Neural cell (in vitro differentiated cells): ENCODE measurements around the gene MAN1B1. TPM values are rescaled to one million over a fixed set of nuclear protein-coding genes. Genes with fewer than 3 reads are reported as not detected.
"Not testable (repeated sequence)": the region's sequence is repeated elsewhere in the genome, so short reads cannot be mapped to it uniquely, and the experiment has no call there.

Experiments
- H2AFZ ChIP-seq: fragments of 200-600, 300-800 bp; sonication (generic), shearing (Covaris generic); 2 replicates; pipeline ENCODE4 v1.6.0; 2014; ENCODE audit warnings: low read depth, mild to moderate bottlenecking, antibody characterized with exemption, low read length, moderate library complexity
- H3F3A ChIP-seq: fragments of 200-600 bp; shearing (Covaris generic); 2 replicates; pipeline ENCODE4 v1.6.1; 2016; ENCODE audit warnings: mild to moderate bottlenecking, moderate library complexity, mixed read lengths, antibody characterized with exemption, low read length; ENCODE audit not compliant: insufficient read depth, poor library complexity, severe bottlenecking
- H3K27ac ChIP-seq: fragments of 200-600, 300-800 bp; sonication (generic), shearing (Covaris generic); 2 replicates; pipeline ENCODE4 v1.5.1; 2014; ENCODE audit warnings: mild to moderate bottlenecking, low read length, moderate library complexity
- H3K27me3 ChIP-seq: fragments of 300-800, 200-600 bp; sonication (generic), shearing (Covaris generic); 2 replicates; pipeline ENCODE4 v1.6.0; 2014; ENCODE audit warnings: mild to moderate bottlenecking, low read depth, low read length, moderate library complexity; ENCODE audit not compliant: insufficient read depth
- H3K36me3 ChIP-seq: fragments of 300-800, 200-600 bp; sonication (generic), shearing (Covaris generic); 2 replicates; pipeline ENCODE4 v1.5.1; 2014; ENCODE audit warnings: mild to moderate bottlenecking, antibody characterized with exemption, low read length, moderate library complexity; ENCODE audit not compliant: insufficient read depth
- H3K4me2 ChIP-seq: fragments of 300-800, 200-600 bp; sonication (generic), shearing (Covaris generic); 2 replicates; pipeline ENCODE4 v1.6.0; 2014; ENCODE audit warnings: mild to moderate bottlenecking, low read length
- H3K4me3 ChIP-seq: fragments of 300-800, 200-600 bp; sonication (generic), shearing (Covaris generic); 2 replicates; pipeline ENCODE4 v1.5.1; 2014; ENCODE audit warnings: mild to moderate bottlenecking, low read length, moderate library complexity
- H3K79me2 ChIP-seq: fragments of 200-600 bp; shearing (Covaris generic); replicated peaks from 2 replicates; pipeline ENCODE4 v1.6.0; 2014; ENCODE audit warnings: mild to moderate bottlenecking, low read length, moderate library complexity; ENCODE audit not compliant: insufficient read depth
- H3K9ac ChIP-seq: fragments of 300-800, 200-600 bp; sonication (generic), shearing (Covaris generic); 2 replicates; pipeline ENCODE4 v1.6.1; 2016; ENCODE audit warnings: mild to moderate bottlenecking, low read length, mixed read lengths
- H3K9me2 ChIP-seq: fragments of 200-600 bp; shearing (Covaris generic); 2 replicates; pipeline ENCODE4 v1.6.1; 2016; ENCODE audit warnings: mild to moderate bottlenecking, low read length, mixed read lengths; ENCODE audit not compliant: insufficient read depth
- H3K9me3 ChIP-seq: fragments of 200-600, 300-800 bp; sonication (generic), shearing (Covaris generic); 2 replicates; pipeline ENCODE4 v1.6.1; 2016; ENCODE audit warnings: mild to moderate bottlenecking, mixed run types, low read length, moderate library complexity, mixed read lengths
- H4K20me1 ChIP-seq: fragments of 200-600 bp; shearing (Covaris generic); 2 replicates; pipeline ENCODE4 v1.6.1; 2016; ENCODE audit warnings: mild to moderate bottlenecking, mixed run types; ENCODE audit not compliant: insufficient read depth
- CTCF ChIP-seq: fragments of 450-650 bp; IDR thresholded peaks from 2 replicates; pipeline ENCODE4 v1.5.1; 2014; ENCODE audit warnings: antibody characterized with exemption, mild to moderate bottlenecking, moderate library complexity; ENCODE audit not compliant: poor library complexity, severe bottlenecking
- EP300 ChIP-seq: fragments of 450-650 bp; conservative IDR thresholded peaks from 2 replicates; pipeline ENCODE4 v1.6.1; 2014; ENCODE audit warnings: antibody characterized with exemption, mild to moderate bottlenecking, moderate library complexity; ENCODE audit not compliant: poor library complexity, severe bottlenecking
- EZH2 ChIP-seq: fragments of 200-600, 300-800 bp; shearing (Covaris generic), sonication (generic); IDR thresholded peaks from 2 replicates; pipeline ENCODE4 v1.6.1; 2014; ENCODE audit warnings: antibody characterized with exemption, low read length, borderline replicate concordance, mild to moderate bottlenecking; ENCODE audit not compliant: insufficient read depth, poor library complexity, severe bottlenecking
- MXI1 ChIP-seq: fragments of 450-650 bp; conservative IDR thresholded peaks from 2 replicates; pipeline ENCODE4 v1.6.1; 2014; ENCODE audit warnings: antibody characterized with exemption, mild to moderate bottlenecking; ENCODE audit not compliant: poor library complexity, severe bottlenecking
- POLR2AphosphoS5 ChIP-seq: IDR thresholded peaks from 2 replicates; pipeline ENCODE4 v1.6.1; 2012
- RAD21 ChIP-seq: fragments of 450-650 bp; conservative IDR thresholded peaks from 2 replicates; pipeline ENCODE4 v1.6.1; 2014; ENCODE audit warnings: antibody characterized with exemption, mild to moderate bottlenecking, moderate library complexity
- REST ChIP-seq: IDR thresholded peaks from 2 replicates; pipeline ENCODE4 v1.6.1; 2012; ENCODE audit warnings: borderline replicate concordance
- SMC3 ChIP-seq: fragments of 450-650 bp; conservative IDR thresholded peaks from 2 replicates; pipeline ENCODE4 v1.6.1; 2014; ENCODE audit warnings: antibody characterized with exemption, mild to moderate bottlenecking, moderate library complexity; ENCODE audit not compliant: poor library complexity
- TAF1 ChIP-seq: IDR thresholded peaks from 2 replicates; pipeline ENCODE4 v1.6.1; 2012; ENCODE audit warnings: low read depth
- polyA plus RNA-seq: library from polyadenylated mRNA; depleted of rRNA; stranded (reverse); fragments of >200 nt; gene quantifications from 2 replicates; pipeline ENCODE4 v1.2.3, GENCODE V29; 2014

The MAN1B1 gene
- polyA plus RNA-seq, 1 donor from 2014 or later, result 72.0 TPM

GRCh38 chr9:137134191-137134590 is 47.4 kb downstream of the MAN1B1 start:
- no peaks in the 10 kb centered on the region for H3K9me3 ChIP-seq
- H4K20me1 ChIP-seq, result no peaks in the 10 kb centered on the region
- peaks cover 39% of the 10 kb centered on the region for H3K27me3 ChIP-seq
- peaks cover 1% of the 10 kb centered on the region for H3K79me2 ChIP-seq
- no peak overlapping the region for H3K9ac ChIP-seq
- no peaks in the 10 kb centered on the region for H3F3A ChIP-seq
- no peak for TF ChIP-seq SMC3
- no peak for TF ChIP-seq MXI1
- no peak for TF ChIP-seq REST
- no peak for TF ChIP-seq EP300
- TF ChIP-seq CTCF, result no peak
- no peak for TF ChIP-seq POLR2AphosphoS5
- TF ChIP-seq RAD21, result no peak
- no peak for TF ChIP-seq TAF1
- no peak for TF ChIP-seq EZH2
- no peak overlapping the region for H3K4me3 ChIP-seq
- H3K4me2 ChIP-seq, result no peak overlapping the region
- H2AFZ ChIP-seq, result no peak overlapping the region
- no peaks in the 10 kb centered on the region for H3K36me3 ChIP-seq
- no peaks in the 10 kb centered on the region for H3K9me2 ChIP-seq
- no peak overlapping the region for H3K27ac ChIP-seq

- H3K36me3 ChIP-seq, H3K9me2 ChIP-seq, H3F3A ChIP-seq, H2AFZ ChIP-seq, H3K27ac ChIP-seq, H3K79me2 ChIP-seq, H3K9me3 ChIP-seq, H4K20me1 ChIP-seq, H3K4me3 ChIP-seq, H3K4me2 ChIP-seq, H3K9ac ChIP-seq: not testable (repeated sequence)
- H3K27me3 ChIP-seq, result peaks cover 48% of the 10 kb centered on the region
These were observed 48.4 kb downstream of the MAN1B1 start for GRCh38 chr9:137135154-137135553.

- Histone ChIP-seq H3K27ac (no peak overlapping the region), H3K4me2 (no peak overlapping the region), H3K9ac (no peak overlapping the region), H2AFZ (no peak overlapping the region), H3K4me3 (no peak overlapping the region), H3K9me3 (no peaks in the 10 kb centered on the region), H3K79me2 (no peaks in the 10 kb centered on the region), H3K27me3 (peaks cover 60% of the 10 kb centered on the region), H3K36me3 (no peaks in the 10 kb centered on the region), H4K20me1 (no peaks in the 10 kb centered on the region), H3K9me2 (no peaks in the 10 kb centered on the region), H3F3A (no peaks in the 10 kb centered on the region)
- TF ChIP-seq SMC3 (no peak), POLR2AphosphoS5 (no peak)
These were observed 49.6 kb downstream of the MAN1B1 start for GRCh38 chr9:137136261-137136880.
